Measurements from ENCODE around the gene EPHA7. TPM values are rescaled to one million over a fixed set of nuclear protein-coding genes. Genes with fewer than 3 reads are reported as not detected.
A peak's percentile ranks its signal among the peaks of the same experiment; 100 is the strongest.

EPHA7 gene
- polyA plus RNA-seq, 6 donors from 2014 or later = not detected

DNA sequence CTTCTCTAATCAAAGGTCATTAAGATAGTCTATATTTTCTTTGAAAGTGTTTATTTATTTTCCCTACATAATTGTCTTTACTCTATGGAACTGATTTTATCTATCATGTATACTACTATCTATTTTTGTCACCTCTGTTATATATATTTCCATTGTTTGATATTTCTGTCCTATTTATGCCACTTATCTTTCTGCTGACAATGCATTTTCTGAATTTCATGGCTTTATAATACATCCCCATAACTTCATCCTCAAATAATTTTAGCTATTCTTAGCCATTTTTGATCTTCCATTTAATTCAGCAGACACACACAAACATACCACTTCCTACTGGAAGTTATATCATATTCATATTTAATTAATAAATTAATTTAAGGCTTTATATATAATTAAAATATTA lies 123.7 kb downstream of the EPHA7 start:
- no peak for DNase-seq
- Mint-ChIP-seq H3K27me3 (no peaks in the 10 kb centered on the region), H3K9me3 (peaks cover 0 to 4% (median 2%) of the 10 kb centered on the region in 7 donors), H3K27ac (no peak overlapping the region), H3K4me3 (no peak overlapping the region), H3K4me1 (no peaks in the 10 kb centered on the region), H3K36me3 (no peaks in the 10 kb centered on the region)
- ATAC-seq (ENCODE audit: low read depth in 2 of 2) = no peak

DNA sequence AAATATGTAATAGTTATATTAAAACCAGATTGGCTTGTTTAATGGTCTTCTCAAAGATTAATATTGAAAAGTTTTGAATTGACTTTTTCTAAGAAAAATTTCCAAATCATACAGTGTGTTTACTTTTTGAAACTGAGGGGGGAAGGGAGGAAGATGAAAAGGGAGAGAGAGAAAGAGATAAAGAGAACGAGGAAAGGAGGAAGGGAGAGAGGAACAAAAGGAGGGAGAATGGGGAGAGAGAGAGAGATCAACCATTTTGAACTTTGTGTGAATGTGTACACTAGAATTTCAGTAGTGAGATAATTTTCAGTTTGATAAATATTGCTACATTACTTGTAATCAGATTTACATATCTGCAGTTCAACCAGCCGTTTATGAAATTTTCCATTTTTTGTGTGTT lies 124.5 kb downstream of the EPHA7 start:
- H3K4me1 Mint-ChIP-seq = no peaks in the 10 kb centered on the region
- no peak overlapping the region for H3K4me3 Mint-ChIP-seq
- ATAC-seq (ENCODE audit: low read depth in 2 of 2) = no peak
- H3K36me3 Mint-ChIP-seq = no peaks in the 10 kb centered on the region
- no peak overlapping the region for H3K27ac Mint-ChIP-seq
- no peak for DNase-seq
- peaks cover 0 to 4% (median 2%) of the 10 kb centered on the region in 7 donors for H3K9me3 Mint-ChIP-seq
- H3K27me3 Mint-ChIP-seq = no peaks in the 10 kb centered on the region

DNA sequence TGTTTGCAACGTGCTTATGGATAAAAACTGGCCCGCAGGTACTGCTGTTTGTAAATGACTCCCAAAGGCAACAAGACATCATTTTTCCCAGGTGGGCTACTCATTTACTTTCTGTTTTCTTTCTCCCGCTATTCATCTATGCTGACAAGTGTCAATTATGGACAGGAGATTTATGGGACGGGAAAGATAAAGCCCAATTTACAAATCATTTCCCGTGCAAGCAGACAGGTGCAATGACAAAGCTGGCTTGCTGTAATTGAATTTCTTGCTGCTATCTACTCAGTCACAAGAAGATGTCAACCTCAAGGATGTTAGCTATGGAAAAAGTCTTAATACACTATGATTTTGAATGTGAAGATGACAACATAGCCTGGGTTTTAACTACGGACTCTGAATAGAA lies 125.5 kb downstream of the EPHA7 start:
- ATAC-seq (ENCODE audit: low read depth in 2 of 2) (no peak), DNase-seq (no peak)
- Mint-ChIP-seq H3K27ac (no peak overlapping the region), H3K9me3 (peaks cover 0 to 2% (median 0%) of the 10 kb centered on the region in 7 donors), H3K4me3 (no peak overlapping the region), H3K4me1 (no peaks in the 10 kb centered on the region), H3K27me3 (no peaks in the 10 kb centered on the region), H3K36me3 (no peaks in the 10 kb centered on the region)

DNA sequence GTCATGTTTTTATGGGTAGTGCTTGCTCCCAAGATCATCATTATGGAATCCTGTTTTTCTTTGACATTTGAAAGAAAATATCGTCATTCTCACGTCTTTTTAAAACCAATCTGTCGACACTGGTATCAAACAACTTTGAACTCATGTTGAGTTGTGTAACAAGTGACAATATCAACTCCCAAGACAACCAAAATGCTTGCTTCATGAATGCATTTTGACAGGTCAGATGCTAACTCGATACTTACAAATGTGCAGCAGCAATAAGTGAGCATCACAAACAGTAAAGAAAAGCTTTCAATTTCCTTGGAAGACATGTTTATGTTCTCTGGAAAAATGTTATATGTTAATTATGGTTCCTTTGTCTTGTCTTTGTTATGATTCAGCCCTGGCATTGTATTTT lies 125.9 kb downstream of the EPHA7 start:
- Mint-ChIP-seq H3K4me1 (no peaks in the 10 kb centered on the region), H3K36me3 (no peaks in the 10 kb centered on the region), H3K27ac (no peak overlapping the region), H3K27me3 (no peaks in the 10 kb centered on the region), H3K4me3 (no peak overlapping the region), H3K9me3 (no peaks in the 10 kb centered on the region)
- DNase-seq (no peak), ATAC-seq (ENCODE audit: low read depth in 2 of 2) (no peak)

DNA sequence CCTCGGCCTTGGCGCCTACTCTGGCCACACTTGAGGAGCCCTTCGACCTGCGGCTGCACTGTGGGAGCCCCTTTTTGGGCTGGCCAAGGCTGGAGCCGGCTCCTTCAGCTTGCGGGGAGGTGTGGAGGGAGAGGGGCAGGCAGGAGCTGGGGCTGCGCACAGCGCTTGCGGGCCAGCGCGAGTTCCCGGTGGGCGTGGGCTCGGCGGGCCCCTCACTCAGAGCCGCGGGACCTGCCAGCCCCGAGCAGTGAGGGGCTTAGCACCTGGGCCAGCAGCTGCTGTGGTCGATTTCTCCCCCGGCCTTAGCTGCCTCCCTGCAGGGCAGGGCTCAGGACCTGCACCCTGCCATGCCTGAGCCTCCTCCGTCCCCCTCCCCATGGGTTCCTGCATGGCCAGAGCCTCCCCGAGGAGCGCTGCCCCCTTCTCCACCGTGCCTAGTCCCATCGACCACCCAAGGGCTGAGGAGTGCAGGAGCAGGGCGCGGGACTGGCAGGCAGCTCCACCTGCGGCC lies 136.8 kb downstream of the EPHA7 start:
- Mint-ChIP-seq H3K27ac (no peak overlapping the region), H3K27me3 (no peaks in the 10 kb centered on the region), H3K9me3 (peaks cover 0 to 7% (median 3%) of the 10 kb centered on the region in 7 donors), H3K4me1 (no peaks in the 10 kb centered on the region), H3K4me3 (no peak overlapping the region), H3K36me3 (no peaks in the 10 kb centered on the region)
- no peak for ATAC-seq (ENCODE audit: low read depth in 2 of 2)
- no peak for DNase-seq

DNA sequence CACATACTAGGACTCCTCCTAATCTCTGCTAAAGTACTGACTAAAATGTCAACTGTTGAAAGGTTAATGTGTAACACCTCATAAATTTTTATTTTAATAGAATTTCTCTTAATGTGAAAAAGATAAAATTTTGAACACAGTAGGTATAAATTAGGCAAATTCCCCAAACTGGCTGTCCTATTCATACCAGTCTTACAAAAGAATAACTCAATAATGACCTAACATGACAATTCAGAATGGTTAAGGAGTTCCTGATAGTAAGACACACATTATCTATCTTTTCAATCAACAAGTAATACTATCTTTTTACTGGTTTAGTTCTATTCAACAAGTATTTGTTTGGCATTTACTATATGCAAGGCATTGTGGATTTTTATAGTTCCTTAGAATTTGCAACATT lies 141.1 kb downstream of the EPHA7 start:
- no peaks in the 10 kb centered on the region for H3K36me3 Mint-ChIP-seq
- ATAC-seq (ENCODE audit: low read depth in 2 of 2) (no peak), DNase-seq (no peak)
- no peak overlapping the region for H3K27ac Mint-ChIP-seq
- peaks cover 0 to under 1% (median 0%) of the 10 kb centered on the region in 7 donors for H3K9me3 Mint-ChIP-seq
- H3K27me3 Mint-ChIP-seq = no peaks in the 10 kb centered on the region
- no peaks in the 10 kb centered on the region for H3K4me1 Mint-ChIP-seq
- no peak overlapping the region for H3K4me3 Mint-ChIP-seq

DNA sequence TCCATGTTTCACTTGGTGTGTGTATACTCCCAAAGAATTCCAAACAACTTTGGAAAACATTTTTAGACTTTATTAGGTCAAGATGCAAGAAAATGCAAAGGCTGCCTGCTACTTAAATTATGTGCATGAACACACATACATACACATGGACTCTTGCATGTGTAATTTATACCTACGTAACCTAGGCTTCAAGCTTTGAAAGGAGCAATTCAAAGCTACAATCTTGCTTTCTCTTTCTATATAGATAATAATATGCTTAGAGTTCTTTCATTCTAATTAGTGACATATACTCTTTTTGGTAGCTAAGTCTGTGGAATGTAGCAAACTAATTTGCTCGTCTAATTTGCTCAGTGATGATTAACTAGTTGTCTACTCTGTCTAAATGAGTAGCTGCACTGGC lies 146.5 kb downstream of the EPHA7 start:
- Mint-ChIP-seq H3K27me3 (no peaks in the 10 kb centered on the region), H3K27ac (no peak overlapping the region), H3K4me3 (no peak overlapping the region), H3K9me3 (no peaks in the 10 kb centered on the region), H3K36me3 (no peaks in the 10 kb centered on the region), H3K4me1 (no peaks in the 10 kb centered on the region)
- DNase-seq (no peak), ATAC-seq (ENCODE audit: low read depth in 2 of 2) (no peak)

DNA sequence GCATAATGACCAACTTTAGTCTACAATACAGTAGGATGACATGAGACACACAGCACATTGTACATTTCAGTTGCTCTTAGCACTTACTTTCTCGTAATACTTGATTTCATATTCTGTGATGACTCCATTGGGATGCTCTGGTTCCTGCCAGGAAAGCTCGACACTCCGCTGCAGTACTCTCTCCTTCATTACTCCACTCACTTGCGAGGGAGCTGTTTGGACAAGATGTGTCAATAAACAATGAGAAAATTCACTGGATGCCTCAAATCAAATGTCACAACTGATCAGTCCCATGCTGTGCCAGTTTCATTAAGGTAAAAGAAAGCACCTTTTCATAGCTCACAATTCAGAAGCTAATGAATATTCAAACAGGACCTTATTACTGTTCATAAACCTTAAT lies 147.1 kb downstream of the EPHA7 start:
- no peaks in the 10 kb centered on the region for H3K27me3 Mint-ChIP-seq
- H3K36me3 Mint-ChIP-seq = no peaks in the 10 kb centered on the region
- no peak overlapping the region for H3K27ac Mint-ChIP-seq

DNA sequence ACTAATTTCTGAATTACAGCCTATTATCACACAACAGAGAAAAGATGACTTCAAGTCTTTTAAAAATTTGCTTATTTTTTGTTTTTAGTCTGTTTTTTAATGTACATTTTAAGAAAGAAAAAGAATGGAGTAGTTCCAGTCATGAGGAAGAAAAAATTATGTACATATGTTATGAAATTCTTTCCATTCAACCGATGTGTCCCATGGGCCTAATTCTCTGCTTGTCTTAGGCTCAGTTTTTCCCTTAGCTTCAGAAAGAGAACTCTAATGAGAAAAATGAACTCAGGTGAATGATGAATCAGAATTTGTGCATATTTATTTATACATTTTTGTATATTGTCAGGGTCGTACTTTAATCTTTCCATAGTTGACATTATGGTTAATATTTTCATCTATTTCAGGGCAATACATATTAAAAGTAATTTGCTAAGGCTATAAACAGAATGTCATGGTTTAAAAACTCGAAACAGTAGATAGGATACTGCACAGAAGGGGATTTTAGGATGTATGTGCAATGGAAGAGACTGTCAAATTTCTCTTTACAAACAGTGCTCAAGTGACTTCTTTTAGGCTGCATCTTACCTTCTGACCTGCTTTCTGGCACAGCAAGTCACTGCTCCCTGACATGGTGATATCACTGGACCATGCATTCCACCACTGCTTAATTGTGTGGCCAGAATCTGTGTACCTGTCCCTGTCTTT lies 153.1 kb downstream of the EPHA7 start:
- DNase-seq (no peak), ATAC-seq (ENCODE audit: low read depth in 2 of 2) (no peak)
- no peaks in the 10 kb centered on the region for H3K27me3 Mint-ChIP-seq

More for the DNA sequence above, 147.1 kb downstream of the EPHA7 start:
- Mint-ChIP-seq H3K9me3 (no peaks in the 10 kb centered on the region), H3K4me1 (no peaks in the 10 kb centered on the region), H3K4me3 (no peak overlapping the region)
- DNase-seq (no peak), ATAC-seq (ENCODE audit: low read depth in 2 of 2) (no peak)

DNA sequence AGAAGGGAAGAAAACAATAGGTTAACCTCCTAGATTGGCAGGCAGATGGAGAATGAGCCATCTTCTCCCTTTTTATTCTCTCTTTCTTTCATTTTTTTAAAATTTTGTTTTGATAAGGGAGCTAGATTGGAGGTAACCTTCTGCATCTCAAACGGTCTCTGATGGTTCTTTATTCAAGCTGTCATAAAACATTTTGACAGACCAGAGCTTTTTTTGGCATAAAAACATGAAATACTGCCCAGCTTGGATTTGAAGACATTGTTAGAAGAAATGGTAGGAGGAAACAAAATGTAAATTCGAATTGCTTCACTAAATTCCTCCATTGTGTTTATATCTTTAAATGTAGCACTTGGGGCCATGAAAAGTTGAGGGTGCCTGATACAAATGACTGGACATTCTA lies 158.5 kb downstream of the EPHA7 start:
- DNase-seq = no peak
- Mint-ChIP-seq H3K27ac (no peak overlapping the region), H3K4me1 (no peaks in the 10 kb centered on the region), H3K4me3 (no peak overlapping the region), H3K9me3 (peaks cover 0 to 2% (median 0%) of the 10 kb centered on the region in 7 donors), H3K27me3 (no peaks in the 10 kb centered on the region), H3K36me3 (no peaks in the 10 kb centered on the region)
- no peak for ATAC-seq (ENCODE audit: low read depth in 2 of 2)

More for the DNA sequence above, 153.1 kb downstream of the EPHA7 start:
- Mint-ChIP-seq H3K9me3 (no peaks in the 10 kb centered on the region), H3K4me1 (no peaks in the 10 kb centered on the region), H3K4me3 (no peak overlapping the region), H3K36me3 (no peaks in the 10 kb centered on the region), H3K27ac (no peak overlapping the region)

DNA sequence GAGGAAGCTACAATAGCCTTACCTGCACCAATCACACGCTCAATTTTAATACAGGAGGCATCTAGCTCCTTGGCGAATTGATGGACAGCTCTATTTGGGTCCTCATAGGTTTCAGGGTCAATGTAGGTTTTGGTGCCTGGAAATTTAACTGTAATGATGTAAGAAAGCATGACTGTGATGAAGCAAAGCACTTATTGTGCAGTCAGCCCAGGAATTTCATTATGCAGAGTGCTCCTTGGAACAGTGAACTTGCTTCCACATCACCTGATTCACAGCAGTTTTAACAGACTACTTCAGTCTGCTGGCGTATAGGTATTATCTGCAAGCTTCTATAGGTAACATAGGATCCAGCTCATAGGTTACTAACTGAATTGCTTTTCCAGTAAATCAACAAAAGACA lies 160.0 kb downstream of the EPHA7 start:
- DNase-seq (no peak), ATAC-seq (ENCODE audit: low read depth in 2 of 2) (no peak)
- no peak overlapping the region for H3K27ac Mint-ChIP-seq
- no peaks in the 10 kb centered on the region for H3K27me3 Mint-ChIP-seq
- H3K4me3 Mint-ChIP-seq = no peak overlapping the region
- no peaks in the 10 kb centered on the region for H3K36me3 Mint-ChIP-seq
- peaks cover 0 to 2% (median 0%) of the 10 kb centered on the region in 7 donors for H3K9me3 Mint-ChIP-seq
- no peaks in the 10 kb centered on the region for H3K4me1 Mint-ChIP-seq

DNA sequence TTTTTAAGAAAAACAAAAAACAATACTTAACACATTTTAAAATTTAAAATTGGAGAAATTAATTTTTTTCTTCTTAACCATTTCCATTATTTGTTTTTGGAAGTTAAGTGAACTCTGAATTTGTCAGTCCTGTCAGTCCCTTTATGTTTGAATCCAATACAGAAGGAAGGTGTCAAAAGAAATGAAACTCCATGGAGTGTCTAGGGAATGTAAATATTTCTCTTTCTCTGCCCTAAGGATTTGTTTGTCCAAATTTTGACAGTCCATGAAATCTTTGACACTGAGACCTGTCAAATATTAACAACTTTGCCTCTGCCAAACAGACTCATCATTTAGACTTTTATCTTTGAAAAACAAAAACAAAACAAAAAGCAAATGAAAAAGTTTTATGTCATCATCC lies 166.4 kb downstream of the EPHA7 start:
- Mint-ChIP-seq H3K36me3 (no peaks in the 10 kb centered on the region), H3K9me3 (peaks cover 0 to 2% (median 0%) of the 10 kb centered on the region in 7 donors), H3K4me3 (no peak overlapping the region), H3K4me1 (no peaks in the 10 kb centered on the region), H3K27me3 (no peaks in the 10 kb centered on the region), H3K27ac (no peak overlapping the region)
- DNase-seq (no peak), ATAC-seq (ENCODE audit: low read depth in 2 of 2) (no peak)

DNA sequence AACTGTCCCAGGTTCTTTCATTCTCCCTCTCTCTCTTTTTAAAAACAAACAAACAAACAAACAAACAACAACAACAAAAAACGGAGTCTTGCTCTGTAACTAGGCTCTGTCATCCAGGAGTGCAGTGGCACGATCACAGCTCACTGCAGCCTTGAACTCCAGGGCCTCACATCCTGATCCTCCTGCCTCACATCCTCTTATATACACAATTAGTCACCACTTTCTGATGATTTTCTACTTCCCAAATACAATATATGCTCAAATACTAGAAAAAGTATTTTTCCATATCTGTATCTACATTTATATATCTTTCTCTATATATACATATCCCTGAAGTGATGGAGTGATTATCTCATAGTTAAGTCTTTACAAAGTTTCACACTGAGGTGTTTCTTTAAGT lies 170.7 kb downstream of the EPHA7 start:
- peak overlapping the region in 1 of 6 donors; percentile 33 for H3K27ac Mint-ChIP-seq
- ATAC-seq (ENCODE audit: low read depth in 2 of 2) = no peak
- no peaks in the 10 kb centered on the region for H3K4me1 Mint-ChIP-seq
- no peaks in the 10 kb centered on the region for H3K36me3 Mint-ChIP-seq
- no peaks in the 10 kb centered on the region for H3K9me3 Mint-ChIP-seq
- H3K27me3 Mint-ChIP-seq = no peaks in the 10 kb centered on the region
- no peak overlapping the region for H3K4me3 Mint-ChIP-seq
- DNase-seq = no peak

DNA sequence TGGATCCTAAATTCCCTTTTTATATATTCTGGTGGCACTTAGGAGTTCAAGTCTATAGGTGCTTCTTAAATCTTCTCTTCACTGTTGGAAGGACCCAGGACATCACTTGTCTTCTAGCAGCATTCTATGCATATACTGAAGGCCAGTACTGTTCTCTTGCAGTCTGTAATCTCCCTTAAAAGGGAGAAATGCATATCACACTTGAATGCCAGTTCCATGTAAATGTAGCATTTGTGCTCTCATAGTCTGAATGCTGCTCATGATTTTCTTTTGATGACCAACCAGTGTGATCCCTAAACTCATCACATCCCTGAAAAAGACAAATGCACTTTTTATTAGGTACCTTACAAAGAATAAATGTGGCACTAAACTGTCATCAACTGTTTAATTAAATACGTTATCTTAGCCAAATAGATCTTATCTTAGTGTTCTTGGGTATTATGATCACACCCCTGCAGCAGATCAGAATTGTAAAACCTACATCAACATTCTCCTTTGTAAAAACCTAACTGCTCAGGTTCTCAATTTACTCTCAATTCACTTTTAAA lies 176.1 kb downstream of the EPHA7 start:
- no peaks in the 10 kb centered on the region for H3K27me3 Mint-ChIP-seq
- no peaks in the 10 kb centered on the region for H3K9me3 Mint-ChIP-seq
- no peaks in the 10 kb centered on the region for H3K36me3 Mint-ChIP-seq
- ATAC-seq (ENCODE audit: low read depth in 2 of 2) (no peak), DNase-seq (no peak)
- no peak overlapping the region for H3K27ac Mint-ChIP-seq
- peak overlapping the region in 1 of 8 donors; percentile 15 for H3K4me3 Mint-ChIP-seq
- no peaks in the 10 kb centered on the region for H3K4me1 Mint-ChIP-seq
